ENCODE measurements around the gene SEC14L1.
"Not testable (repeated sequence)": the region's sequence is repeated elsewhere in the genome, so short reads cannot be mapped to it uniquely, and the experiment has no call there.

Gene SEC14L1

GRCh38 chr17:77141846-77142449 lies 1.2 kb downstream of the SEC14L1 start:
- DNase-seq (ENCODE audit: low read depth) = no peak

GRCh38 chr17:77142689-77143088 lies 1.9 kb downstream of the SEC14L1 start:
- no peak for DNase-seq (ENCODE audit: low read depth)

GRCh38 chr17:77143306-77143705 lies 2.5 kb downstream of the SEC14L1 start:
- DNase-seq (ENCODE audit: low read depth) = no peak

- no peak for DNase-seq (ENCODE audit: low read depth)
Observed at GRCh38 chr17:77144227-77144626, 3.5 kb downstream of the SEC14L1 start.

GRCh38 chr17:77145224-77145611 lies 4.4 kb downstream of the SEC14L1 start:
- no peak for DNase-seq (ENCODE audit: low read depth)

GRCh38 chr17:77145612-77146245 lies 5.0 kb downstream of the SEC14L1 start:
- no peak for DNase-seq (ENCODE audit: low read depth)

- no peak for DNase-seq (ENCODE audit: low read depth)
Observed at GRCh38 chr17:77146246-77146632, 5.5 kb downstream of the SEC14L1 start.

- no peak for DNase-seq (ENCODE audit: low read depth)
Observed at GRCh38 chr17:77146882-77147281, 6.1 kb downstream of the SEC14L1 start.

- DNase-seq (ENCODE audit: low read depth) = no peak
Observed at GRCh38 chr17:77147357-77147801, 6.6 kb downstream of the SEC14L1 start.

GRCh38 chr17:77148077-77148939 lies 7.5 kb downstream of the SEC14L1 start:
- no peak for DNase-seq (ENCODE audit: low read depth)

- DNase-seq (ENCODE audit: low read depth) = no peak
Observed at GRCh38 chr17:77148940-77149510, 8.3 kb downstream of the SEC14L1 start.

GRCh38 chr17:77150196-77150595 lies 9.4 kb downstream of the SEC14L1 start:
- no peak for DNase-seq (ENCODE audit: low read depth)

GRCh38 chr17:77151186-77151585 lies 10.4 kb downstream of the SEC14L1 start:
- DNase-seq (ENCODE audit: low read depth) = no peak

GRCh38 chr17:77152056-77152455 lies 11.3 kb downstream of the SEC14L1 start:
- DNase-seq (ENCODE audit: low read depth) = not testable (repeated sequence)

GRCh38 chr17:77153472-77153871 lies 12.7 kb downstream of the SEC14L1 start:
- no peak for DNase-seq (ENCODE audit: low read depth)

GRCh38 chr17:77153999-77154586 lies 13.3 kb downstream of the SEC14L1 start:
- no peak for DNase-seq (ENCODE audit: low read depth)

- DNase-seq (ENCODE audit: low read depth) = no peak
Observed at GRCh38 chr17:77155125-77155524, 14.4 kb downstream of the SEC14L1 start.

GRCh38 chr17:77157766-77158165 lies 17.0 kb downstream of the SEC14L1 start:
- not testable (repeated sequence) for DNase-seq (ENCODE audit: low read depth)

- DNase-seq (ENCODE audit: low read depth) = no peak
Observed at GRCh38 chr17:77160091-77160874, 19.5 kb downstream of the SEC14L1 start.

GRCh38 chr17:77160875-77161530 lies 20.2 kb downstream of the SEC14L1 start:
- no peak for DNase-seq (ENCODE audit: low read depth)

GRCh38 chr17:77161953-77162352 lies 21.2 kb downstream of the SEC14L1 start:
- DNase-seq (ENCODE audit: low read depth) = no peak
